HG02870 (cell line): ENCODE results near the gene FREM1.

Source experiments
- ATAC-seq: cut with Tn5 transposase; IDR thresholded peaks from one replicate; pipeline ENCODE4 v1.9.1; 2021; ENCODE audit warnings: mild to moderate bottlenecking, moderate library complexity; ENCODE audit not compliant: unreplicated experiment

FREM1 gene

GRCh38 chr9:14870090-14870489, 40.1 kb downstream of the FREM1 start:
- ATAC-seq = no peak

GRCh38 chr9:14869671-14870070, 40.6 kb downstream of the FREM1 start:
- no peak for ATAC-seq

- ATAC-seq = no peak
Observed at GRCh38 chr9:14868772-14869583, 41.2 kb downstream of the FREM1 start.

GRCh38 chr9:14868418-14868771, 41.8 kb downstream of the FREM1 start:
- ATAC-seq = no peak

- ATAC-seq = no peak
Observed at GRCh38 chr9:14866200-14866749, 44.0 kb downstream of the FREM1 start.

GRCh38 chr9:14864309-14864708, 45.9 kb downstream of the FREM1 start:
- ATAC-seq = no peak

- no peak for ATAC-seq
Observed at GRCh38 chr9:14863402-14863801, 46.8 kb downstream of the FREM1 start.

- ATAC-seq = no peak
Observed at GRCh38 chr9:14857449-14858305, 52.6 kb downstream of the FREM1 start.

- no peak for ATAC-seq
Observed at GRCh38 chr9:14849851-14850250, 60.4 kb downstream of the FREM1 start.

GRCh38 chr9:14849296-14849695, 60.9 kb downstream of the FREM1 start:
- ATAC-seq = no peak

GRCh38 chr9:14846871-14847311, 63.3 kb downstream of the FREM1 start:
- peak; percentile 95 for ATAC-seq

- ATAC-seq = no peak
Observed at GRCh38 chr9:14843163-14843562, 67.1 kb downstream of the FREM1 start.

- no peak for ATAC-seq
Observed at GRCh38 chr9:14842269-14842668, 68.0 kb downstream of the FREM1 start.

GRCh38 chr9:14838701-14839100, 71.5 kb downstream of the FREM1 start:
- ATAC-seq = no peak

- no peak for ATAC-seq
Observed at GRCh38 chr9:14836885-14837284, 73.3 kb downstream of the FREM1 start.

GRCh38 chr9:14831661-14832060, 78.6 kb downstream of the FREM1 start:
- no peak for ATAC-seq

- ATAC-seq = no peak
Observed at GRCh38 chr9:14831074-14831473, 79.2 kb downstream of the FREM1 start.

GRCh38 chr9:14830057-14830456, 80.2 kb downstream of the FREM1 start:
- no peak for ATAC-seq

GRCh38 chr9:14829204-14829603, 81.0 kb downstream of the FREM1 start:
- no peak for ATAC-seq

GRCh38 chr9:14827805-14828204, 82.4 kb downstream of the FREM1 start:
- no peak for ATAC-seq

GRCh38 chr9:14824481-14824880, 85.7 kb downstream of the FREM1 start:
- ATAC-seq = no peak

- ATAC-seq = no peak
Observed at GRCh38 chr9:14823800-14824199, 86.4 kb downstream of the FREM1 start.
